GM19240 (cell line): Measurements from ENCODE around the gene STARD3.

Source experiments
- DNase-seq: peaks from one replicate; pipeline ENCODE4 v3.0.0; 2011; ENCODE audit warnings: low spot score; ENCODE audit not compliant: insufficient read length

STARD3 gene

DNA sequence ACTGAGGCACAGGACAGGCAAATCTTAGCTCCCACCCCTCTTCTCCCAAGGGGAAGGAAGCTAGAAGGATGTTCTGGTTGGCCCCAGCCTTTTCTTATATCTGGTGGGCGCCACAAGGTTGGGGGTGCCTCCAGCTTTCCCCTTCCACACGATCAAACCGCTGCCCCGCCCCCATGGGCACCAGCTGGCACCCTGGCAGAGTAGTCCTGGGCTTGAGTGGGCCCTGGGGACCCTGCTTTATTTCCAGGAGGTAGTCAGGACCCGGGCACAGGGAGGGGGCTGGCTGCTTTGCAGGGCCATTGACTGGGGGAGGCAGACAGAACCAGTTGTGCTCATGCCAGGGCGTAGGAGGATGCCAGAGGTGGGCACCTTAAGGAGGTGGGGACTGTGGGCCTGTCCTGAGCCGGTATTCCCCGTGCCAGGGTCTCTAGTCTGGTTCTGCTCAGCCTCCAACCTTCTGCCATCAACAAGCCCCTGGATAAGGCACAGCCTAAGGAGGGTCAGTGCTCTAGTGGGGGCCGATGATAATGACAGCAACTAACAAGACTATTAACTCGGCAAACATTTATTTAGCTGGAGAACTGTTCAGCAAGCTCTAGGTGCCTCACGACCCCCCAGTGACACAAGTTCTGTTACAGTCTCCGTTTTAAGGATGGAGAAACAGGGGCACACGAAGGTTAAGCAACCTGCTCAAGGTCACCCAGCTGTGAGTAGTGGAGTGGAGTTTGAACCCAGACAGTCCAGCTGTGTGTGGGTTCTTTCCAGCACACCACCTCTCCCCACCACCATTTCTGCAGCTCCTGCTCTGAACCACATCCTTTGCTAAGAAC is 17.8 kb upstream of the STARD3 start:
- no peak for DNase-seq

DNA sequence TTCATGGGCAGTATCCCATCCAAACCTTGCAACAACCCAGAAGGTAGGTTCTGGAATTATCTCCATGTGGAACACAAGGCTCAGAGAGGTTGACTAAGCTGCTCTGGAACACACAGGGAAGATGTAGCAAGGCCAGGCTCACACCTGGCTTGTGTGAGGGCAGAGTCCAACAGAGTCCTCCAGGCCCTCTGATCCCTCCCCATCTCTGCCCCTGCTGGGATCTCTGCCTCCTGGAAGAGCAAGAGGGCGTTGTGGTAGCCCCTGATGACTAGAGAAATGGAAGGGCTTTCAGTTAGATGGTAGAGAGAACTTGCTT is 17.2 kb upstream of the STARD3 start:
- no peak for DNase-seq

DNA sequence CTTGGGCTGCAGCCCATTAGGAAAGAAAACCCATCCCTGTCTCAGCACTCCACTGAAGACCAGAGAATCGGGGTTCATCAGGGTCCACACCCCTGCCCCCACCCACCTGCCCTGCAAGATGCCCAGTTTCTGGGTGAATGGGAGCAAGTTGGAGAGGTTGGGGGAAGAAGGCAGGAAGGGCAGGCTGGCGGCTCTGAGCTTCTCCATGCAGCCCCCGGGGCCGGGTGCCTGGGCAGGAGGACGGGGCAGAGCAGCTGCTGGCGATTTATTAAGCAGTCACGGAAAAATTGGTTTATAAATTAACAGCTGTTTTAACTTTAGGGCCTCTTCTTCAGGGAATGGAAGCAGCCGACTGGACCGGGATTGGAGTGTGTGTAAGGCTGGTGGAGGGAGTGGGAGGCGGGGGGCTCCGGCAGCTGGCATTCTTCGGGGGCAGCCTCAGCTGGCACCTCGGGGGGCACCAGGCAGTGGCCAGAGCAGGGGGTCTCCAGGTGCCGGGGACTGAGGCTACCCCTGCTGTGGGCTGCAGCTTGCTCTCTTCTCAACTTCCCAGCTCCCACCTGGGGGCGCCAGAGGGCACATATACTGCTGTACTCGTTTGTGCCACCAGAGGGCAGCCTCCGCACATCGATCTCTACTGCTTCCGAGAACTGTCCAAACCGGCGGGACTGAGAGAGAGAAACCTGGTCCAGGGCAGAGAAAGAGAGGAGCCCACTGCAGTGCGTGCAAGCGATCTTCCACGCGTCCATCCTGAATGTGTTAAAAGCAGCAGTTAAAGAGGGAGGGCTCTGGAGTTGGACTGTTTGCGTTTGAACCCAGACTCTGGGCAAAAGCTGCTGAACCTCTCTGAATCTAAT is 15.2 kb upstream of the STARD3 start:
- peak; percentile 95 for DNase-seq

DNA sequence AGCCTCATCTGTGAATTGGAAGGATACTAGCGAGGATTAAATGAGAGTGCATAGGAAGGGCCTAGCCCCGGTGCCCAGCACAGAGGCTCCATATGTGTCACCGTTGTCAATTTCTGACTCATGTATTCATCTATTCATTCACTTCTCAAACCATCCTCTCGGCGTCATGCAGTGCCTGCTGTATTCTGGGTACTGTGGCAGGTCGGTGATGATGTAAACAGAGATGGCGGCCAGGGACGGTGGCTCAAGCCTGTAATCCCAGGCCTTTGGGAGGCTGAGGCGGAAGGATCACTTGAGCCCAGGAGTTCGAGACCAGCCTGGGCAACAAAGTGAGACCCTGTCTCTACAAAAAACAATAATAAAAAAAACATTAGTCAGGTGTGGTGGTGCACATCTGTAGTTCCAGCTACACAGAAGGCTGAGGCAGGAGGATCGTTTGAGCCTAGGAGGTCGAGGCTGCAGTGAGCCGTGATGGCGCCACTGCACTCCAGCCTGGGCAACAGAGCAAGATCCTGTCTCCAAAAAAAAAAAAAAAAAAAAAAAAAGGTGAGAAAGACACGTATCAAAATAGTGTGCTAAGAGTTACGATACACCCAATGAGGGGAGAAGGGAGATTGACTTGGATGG is 14.5 kb upstream of the STARD3 start:
- no peak for DNase-seq

DNA sequence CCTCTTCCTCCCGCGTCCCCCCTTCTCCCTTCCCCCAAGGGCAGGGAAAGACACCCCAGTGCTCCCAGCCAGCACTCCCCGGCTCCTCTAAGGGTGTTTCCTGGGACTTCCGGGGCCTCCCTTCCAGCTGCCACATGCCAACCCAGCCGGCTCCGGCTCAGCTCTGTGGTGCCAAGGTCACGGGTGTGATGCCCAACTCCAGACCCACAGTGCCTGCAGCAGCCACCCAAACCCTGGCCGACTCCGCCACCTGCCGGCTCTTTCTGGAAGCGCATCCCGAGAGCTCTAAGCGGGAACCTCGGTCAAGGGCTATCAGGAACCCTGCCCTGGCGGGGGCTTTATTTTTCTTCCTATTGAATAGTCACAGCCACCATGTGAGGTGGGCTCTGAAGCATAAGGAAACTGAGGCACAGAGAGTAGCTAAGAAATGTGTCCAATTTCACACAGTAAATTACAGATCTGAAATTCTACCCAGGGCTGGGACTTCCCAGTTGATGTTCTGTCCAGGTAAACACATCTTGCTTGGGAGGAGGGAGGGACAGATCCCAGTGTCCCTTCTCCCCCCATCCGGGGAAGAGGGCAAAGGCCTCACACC is 13.5 kb upstream of the STARD3 start:
- peak; percentile 89 for DNase-seq

DNA sequence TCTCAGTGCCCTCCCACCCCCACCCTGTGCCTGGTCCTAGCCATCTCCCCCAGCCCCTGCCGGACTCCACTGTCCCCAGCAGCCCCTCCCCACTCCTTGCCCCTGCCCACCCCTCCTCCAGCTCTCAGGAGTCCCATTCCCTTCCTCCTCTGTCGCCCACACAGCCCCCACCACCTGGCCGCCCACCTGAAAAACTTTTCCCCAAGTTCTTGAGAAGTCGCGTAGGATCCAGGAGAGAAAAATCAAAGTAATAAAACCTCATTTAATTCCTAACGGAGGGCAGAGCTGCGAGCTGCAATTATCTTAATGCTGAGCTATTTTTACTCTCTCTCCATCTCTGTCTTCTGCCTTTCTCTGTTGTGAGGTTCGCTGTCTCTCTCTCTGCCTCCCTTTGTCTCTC is 12.6 kb upstream of the STARD3 start:
- no peak for DNase-seq

DNA sequence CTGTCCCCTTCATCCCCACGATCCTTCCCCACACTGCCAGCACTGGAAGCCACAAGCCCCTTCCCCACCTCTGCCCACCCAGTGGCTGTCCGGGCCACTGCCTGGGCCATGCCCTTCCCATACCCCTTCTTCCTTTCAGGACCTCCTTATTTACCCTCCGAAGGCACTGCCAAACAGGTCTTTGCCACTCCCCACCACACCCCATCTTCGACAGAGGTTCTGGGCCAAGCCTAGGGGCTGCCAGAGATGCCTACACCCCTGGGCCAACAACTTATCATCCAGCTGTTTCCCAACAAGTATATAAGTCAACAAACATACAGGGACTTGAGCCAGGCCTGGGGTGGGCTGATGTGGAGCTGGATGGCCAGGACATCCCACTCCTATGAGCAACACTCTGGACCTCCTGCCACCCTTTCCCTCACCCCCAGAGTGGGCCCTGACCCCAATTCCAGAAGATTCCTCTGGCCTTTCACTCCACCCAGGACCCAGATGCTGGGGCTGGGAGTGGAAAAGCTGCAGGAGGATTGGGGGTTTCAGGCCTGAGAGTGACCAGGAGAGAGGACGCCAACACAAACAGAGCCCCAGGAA is 11.7 kb upstream of the STARD3 start:
- DNase-seq, result no peak

DNA sequence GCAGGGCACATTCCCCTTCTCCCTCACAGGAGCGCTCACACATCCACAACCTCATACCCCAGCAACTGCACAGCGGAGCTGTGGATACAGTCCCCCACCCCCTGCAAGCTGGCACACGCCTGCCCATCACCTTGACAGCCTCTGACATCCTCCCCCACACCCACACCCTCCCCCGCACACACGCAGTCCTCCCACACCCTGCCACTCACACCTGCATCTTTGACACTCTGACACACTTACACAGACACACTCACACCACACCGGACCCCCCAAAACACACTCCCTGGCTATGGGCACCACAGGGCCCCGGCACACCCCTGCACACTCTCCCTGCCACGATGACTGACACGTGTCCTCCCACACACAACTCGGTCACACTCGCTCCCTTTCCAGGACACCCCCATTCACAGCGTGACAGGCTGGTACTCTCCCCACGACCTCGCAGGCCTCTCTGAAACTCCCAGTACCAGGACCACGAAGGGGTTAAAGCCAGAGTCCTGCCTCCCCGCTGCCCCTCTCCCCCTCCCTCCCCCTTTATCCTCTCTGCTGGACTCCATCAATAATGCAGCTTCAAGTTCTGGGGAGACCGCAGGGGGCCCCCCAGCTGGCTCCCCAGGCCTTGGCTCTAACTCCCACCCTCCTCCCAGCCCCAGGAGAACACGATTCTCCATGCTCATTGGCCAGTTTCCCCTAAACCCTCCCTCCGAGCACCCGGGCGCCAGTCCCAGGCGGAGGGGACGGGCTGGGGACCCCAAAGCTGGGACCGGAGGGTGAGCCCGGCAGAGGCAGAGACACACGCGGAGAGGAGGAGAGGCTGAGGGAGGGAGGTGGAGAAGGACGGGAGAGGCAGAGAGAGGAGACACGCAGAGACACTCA is 10.5 kb upstream of the STARD3 start, which contains the start of gene PPP1R1B:
Gene PPP1R1B (plus strand): TSS at position 782 of the 876 bp plus-strand sequence. CDS start 441 bp downstream, outside the sequence.
- no peak for DNase-seq

DNA sequence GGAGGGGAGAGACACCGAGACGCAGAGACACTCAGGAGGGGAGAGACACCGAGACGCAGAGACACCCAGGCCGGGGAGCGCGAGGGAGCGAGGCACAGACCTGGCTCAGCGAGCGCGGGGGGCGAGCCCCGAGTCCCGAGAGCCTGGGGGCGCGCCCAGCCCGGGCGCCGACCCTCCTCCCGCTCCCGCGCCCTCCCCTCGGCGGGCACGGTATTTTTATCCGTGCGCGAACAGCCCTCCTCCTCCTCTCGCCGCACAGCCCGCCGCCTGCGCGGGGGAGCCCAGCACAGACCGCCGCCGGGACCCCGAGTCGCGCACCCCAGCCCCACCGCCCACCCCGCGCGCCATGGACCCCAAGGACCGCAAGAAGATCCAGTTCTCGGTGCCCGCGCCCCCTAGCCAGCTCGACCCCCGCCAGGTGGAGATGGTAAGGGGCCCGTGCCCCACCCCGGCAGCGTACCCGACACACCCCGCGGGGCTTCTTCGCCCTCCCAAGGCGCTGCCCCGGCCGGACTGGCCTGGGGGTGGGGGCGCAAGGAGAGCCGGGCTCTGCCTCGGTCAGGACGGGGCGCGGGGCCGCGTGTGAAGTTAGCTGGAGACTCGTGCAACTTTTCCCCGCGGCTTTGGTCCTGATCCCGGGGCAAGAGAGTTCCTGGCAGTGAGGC is 9.8 kb upstream of the STARD3 start:
- no peak for DNase-seq

DNA sequence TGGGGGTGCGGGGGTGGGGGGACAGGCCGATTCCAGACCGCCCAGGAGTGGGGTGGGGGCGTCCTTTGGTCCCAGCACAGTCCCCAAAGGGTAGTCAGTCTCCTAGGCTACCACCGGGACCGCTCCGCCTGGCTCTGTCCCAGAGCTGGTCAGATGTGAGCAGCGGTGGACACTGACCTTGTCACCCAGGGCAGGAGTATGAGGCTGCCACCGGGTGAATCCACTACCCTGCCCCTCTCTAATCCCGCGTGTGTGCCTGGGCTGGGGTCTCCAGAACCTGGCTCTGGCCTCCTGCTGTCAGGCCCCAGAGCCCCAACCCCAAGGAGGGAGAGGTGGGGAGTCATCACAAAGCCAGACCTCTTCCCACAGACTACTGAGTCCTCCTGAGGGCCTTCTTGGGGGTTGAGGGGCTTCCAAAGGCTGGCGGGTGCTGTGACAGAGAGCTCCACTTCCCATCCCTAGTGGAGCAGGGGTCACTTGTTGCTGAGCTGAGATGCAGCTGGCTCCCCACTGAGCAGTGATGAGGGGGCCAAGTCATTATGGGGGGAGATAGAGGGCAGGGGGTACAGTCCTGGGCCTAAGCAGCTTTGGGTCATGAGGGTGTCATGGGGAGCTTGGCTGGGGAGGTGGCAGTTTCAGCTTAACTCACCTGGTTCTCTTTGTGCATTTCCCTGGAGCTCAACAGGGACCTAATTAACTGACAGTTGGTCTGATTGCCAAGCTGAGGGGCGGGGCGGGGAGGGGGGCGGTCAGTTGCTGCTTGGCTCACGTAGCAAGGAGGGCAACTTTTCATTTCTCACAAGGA is 9.0 kb upstream of the STARD3 start:
- DNase-seq, result no peak

DNA sequence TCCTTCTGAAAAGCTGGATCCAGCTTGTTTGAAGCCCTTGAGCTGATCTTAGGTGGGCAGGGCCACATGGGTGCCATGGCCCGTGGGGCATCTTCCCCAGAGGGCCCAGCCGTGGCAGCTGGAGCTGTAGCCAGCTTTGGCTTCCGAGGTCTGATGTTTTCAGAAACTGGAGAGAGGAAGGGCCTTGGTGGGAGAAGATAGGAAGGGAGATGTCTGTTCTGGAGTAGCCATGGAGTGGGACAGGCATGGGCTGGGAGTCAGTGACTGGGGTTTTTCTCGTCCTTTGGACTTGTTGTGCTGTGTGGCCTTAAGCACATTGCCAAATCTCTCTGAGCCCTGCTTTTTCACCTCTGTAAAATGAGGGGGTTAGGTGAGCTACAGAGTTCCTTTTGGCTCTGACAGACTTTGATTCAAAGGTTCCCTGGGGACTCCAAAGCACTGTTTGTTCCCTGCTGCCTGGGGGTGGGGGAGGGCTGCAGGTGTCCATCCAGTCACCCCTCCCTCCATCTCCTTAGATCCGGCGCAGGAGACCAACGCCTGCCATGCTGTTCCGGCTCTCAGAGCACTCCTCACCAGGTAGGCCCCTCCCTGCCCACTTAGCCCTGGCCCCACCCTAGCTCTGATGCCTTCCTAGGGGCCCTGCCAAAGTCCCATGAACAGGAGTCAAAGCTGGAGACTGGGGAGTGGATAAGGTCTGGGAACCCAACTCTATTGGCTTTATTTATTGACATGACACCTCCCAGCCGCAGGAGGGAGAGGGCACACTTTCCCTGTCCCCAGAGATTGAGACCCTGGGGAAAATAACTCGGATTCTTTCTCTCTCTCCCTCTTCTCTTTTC is 8.1 kb upstream of the STARD3 start:
- no peak for DNase-seq

DNA sequence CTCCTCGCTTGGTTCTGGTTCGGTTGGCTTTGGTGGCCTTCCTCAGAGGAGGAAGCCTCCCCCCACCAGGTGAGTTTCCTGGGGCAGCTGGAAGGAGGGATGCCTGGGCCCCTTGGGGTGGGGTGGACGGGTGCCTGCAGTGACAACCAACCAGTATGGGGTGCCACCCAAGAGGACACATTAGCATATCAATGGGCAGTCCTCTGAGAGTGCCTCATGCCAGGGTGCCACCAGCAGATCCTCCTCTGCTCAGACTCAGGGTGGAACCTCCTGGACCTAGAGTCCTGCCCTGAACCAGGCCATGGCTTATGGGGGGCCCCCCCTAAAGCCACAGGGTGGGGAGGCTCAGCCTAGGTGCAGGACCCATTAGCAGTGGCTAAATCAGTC is 7.5 kb upstream of the STARD3 start:
- DNase-seq, result no peak

DNA sequence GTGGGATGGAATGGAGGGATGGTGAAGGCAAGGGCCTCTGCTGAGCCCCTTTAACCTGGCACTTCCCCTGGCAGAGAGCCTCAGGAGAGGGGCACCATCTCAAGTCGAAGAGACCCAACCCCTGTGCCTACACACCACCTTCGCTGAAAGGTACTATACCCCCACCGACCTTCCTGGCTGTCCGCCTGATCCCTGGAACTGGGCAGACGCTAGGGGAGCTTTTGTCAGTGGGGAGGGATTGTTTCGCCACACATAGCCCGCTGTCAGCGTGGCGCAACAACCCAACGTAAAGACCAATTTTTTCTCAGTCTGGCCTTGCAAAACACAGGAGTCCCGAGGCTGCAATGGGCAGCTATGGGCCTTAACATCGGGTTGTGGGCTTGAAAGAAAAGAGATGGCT is 7.0 kb upstream of the STARD3 start:
- no peak for DNase-seq

DNA sequence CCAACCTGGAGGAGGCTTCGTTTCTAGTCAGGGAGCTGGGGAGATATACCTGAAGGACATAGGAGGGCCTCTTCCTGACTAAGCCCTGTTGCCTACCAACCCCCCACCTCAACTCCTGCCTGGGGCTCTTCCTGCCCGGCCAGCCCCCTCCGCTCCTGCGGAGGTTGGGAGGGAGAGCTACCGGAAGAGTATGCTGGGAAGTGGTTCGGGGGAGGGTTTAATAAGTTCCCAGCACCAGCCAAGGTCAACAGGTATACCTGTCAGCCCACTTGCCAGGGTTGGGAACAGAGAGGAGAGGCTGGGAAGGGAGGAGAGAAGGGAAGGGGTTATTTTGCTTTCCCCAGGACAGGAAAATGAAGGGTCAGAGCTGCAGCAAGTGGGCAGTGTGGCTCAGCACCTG is 5.5 kb upstream of the STARD3 start:
- no peak for DNase-seq

DNA sequence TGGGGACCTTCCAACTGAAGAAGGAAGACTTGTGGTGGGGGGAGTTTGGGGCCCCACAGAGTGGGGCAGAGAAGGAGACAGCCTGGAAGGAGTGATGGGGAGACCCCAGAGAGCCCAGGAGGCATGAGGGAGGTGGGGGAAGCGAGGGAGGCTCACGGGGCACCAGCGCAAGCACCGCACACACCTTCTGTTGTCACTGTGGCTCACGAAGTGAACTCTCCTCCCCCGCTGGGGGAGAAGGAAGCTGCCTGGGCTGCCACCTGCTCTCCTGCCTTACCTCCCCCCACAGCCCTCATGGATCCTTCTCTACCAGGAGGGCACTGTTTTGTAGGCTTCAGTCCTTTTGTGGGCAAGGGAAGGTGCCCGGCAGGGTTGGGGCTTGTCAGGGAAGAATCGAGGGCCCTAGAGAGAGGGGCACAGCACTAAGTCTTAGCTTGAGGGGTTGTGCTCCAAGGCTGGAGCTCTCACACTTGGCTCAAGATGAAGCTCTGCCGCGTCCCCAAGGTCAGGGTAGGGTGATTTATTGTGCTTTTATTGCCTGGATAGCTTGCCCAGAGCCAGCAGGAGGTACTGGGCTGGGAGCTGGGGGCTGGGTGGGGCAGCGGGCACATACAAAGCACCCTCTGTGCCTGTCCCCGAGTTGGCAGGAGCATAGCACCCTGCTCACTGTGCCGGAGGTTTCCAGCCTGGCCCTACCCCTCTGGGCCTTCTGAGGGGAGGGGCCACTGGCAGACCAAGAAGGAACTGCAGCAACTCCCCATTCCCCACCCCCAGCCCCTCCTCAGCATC is 4.6 kb upstream of the STARD3 start:
- DNase-seq, result no peak

DNA sequence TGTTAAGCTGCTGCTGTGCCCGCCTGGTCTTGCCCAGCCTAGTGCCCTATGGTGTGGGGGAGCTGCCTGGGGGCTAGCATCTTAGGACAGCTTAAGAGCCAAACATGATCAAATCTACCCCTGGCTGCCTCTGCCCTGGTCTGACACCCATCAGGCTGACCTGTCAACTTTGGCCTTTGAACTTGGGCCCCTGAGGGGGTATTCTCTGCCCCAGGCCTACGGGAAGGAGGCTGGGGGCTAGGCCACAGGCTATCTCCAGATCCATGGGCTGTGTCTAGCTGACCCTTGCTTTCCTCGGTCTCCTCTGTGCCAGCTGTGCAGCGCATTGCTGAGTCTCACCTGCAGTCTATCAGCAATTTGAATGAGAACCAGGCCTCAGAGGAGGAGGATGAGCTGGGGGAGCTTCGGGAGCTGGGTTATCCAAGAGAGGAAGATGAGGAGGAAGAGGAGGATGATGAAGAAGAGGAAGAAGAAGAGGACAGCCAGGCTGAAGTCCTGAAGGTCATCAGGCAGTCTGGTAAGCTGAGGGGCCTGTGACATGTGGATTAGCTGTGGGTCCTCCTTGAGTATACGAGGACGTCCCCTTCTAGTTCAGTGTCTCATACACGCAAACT is 3.3 kb upstream of the STARD3 start:
- DNase-seq, result no peak

DNA sequence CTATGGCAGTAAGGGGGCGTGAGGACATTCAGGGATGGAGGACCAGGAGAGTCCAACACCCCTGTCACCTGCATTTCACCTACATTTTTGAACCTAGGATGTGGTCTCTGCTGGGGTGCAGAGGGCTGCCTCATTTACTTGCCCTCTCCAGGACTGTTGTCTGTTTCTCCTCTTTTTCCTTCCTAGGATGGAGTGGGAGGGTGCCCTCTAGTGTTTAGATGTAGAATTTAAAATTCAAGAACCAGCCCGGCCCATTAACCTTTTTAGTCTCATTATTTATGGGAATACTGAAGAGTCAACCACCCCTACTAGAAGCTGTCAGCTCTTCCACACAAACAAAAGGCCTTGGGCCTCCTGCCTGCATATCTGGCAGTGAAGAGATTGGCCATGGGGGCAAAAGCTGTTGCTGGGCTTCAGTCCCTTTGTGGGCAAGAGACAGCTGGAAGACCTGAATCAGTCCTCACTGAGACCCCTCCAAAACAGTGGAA is 2.5 kb upstream of the STARD3 start:
- no peak for DNase-seq
